LNCAP (cell line): ENCODE results near the gene AK3.

Source experiments
- CTCF ChIP-seq: fragments of 450-650 bp; IDR thresholded peaks from 2 replicates; pipeline ENCODE4 v1.5.1; 2017; ENCODE audit warnings: mild to moderate bottlenecking

The AK3 gene

GRCh38 chr9:4725706-4726442 is 15.1 kb downstream of the AK3 start:
- TF ChIP-seq CTCF, result no peak

- no peak for TF ChIP-seq CTCF
Observed at GRCh38 chr9:4721736-4722135, 19.3 kb downstream of the AK3 start.

GRCh38 chr9:4718911-4719310 is 22.1 kb downstream of the AK3 start:
- TF ChIP-seq CTCF, result no peak

GRCh38 chr9:4717815-4718214 is 23.2 kb downstream of the AK3 start:
- no peak for TF ChIP-seq CTCF

- no peak for TF ChIP-seq CTCF
Observed at GRCh38 chr9:4716163-4716562, 24.8 kb downstream of the AK3 start.

GRCh38 chr9:4714266-4715016 is 26.6 kb downstream of the AK3 start:
- no peak for TF ChIP-seq CTCF

- no peak for TF ChIP-seq CTCF
Observed at GRCh38 chr9:4713849-4714248, 27.2 kb downstream of the AK3 start.
